ENCODE measurements around the gene AQP12A. TPM values are rescaled to one million over a fixed set of nuclear protein-coding genes. Genes with fewer than 3 reads are reported as not detected.

Gene AQP12A
- polyA plus RNA-seq, 3 donors: 0.19 to 0.47 TPM; not detected in 1

DNA sequence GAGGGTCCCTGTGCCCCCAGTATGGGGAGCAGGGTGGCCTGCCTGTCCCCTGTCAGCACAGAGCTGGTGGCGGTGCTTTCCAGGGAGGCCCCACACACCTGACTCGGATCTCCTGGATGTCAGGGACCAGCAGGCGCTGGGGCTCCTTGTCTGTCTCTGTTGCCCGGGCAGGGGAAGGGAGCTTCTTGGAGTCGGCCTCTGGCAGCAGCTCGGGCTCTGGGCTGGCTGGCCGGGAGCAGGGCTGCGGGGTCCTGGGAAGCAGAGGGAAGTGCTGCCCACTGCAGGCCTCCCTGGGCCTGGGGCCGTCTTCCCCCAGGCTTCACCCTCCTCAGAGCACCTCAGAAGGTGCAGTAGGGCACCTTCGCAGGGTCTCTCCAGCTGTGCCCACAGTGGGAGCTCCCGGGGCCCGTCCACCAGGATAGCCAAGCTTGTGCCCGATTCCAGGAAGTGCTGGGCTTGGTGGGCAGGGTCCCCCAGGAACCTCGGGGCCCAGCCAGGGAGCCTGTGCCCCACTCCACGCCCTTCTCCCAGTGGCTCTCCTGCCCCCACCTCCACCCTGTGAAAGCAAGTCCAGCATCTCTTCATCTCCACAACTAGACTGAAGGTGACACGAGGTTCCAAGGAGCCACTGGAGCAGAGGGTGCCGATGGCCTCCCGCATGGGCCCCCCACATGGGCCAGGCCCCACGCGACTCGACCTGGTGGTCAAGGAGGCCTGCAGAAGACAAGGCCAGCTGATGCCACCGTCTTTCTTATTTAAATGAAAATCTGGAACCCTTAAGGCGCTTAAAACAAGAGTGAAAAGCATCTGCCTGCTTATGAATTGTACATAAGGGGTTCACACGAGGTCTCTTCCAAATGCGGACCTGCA lies 28.2 kb downstream of the AQP12A start:
- DNase-seq (ENCODE audit: low read depth in 3 of 3, low spot score in 2 of 3): no peak

DNA sequence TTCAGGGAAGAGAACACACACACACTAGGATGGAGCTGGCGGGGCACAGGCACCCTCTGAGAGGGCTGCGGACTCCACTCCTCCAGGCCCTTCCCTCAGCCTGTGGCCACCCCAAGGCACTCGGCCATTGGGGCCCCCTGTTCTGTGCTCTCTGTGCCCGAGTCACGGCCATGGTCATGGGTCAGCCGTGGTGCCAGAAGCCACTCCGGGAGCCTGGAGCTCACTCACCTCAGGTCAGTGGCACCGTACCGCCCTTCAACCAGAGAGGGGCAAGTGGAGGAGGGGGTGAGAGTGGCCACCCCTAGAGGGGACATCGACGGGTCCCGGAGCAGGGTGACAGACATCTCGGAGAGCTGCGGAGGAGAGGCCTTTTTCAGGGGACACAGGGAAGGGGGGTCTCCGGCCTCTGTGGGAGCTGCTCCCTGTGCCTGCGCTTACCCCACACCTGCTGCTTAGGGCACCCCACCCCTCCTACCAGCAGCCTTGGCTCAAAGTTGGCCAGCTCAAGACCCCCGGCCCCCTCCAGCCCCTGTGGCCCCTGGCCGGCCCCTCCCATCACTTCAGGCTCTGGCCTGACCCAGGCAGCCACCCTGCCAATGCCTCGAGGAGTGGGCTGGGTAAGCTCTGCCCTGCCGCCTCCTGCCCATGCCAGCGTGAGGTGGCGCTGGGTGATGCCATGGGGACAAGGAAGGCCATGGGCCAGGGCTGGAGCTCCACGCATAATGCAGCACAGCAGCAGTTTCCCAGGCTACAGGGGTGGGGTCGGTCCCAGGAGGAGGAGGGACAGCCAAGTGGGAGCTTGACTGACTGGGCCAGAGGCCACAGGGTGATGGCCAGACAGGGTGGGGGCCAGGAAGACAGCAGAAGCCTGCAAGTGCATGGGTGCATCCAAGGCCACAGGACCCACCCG lies 29.3 kb downstream of the AQP12A start:
- DNase-seq (ENCODE audit: low read depth in 3 of 3, low spot score in 2 of 3): no peak

DNA sequence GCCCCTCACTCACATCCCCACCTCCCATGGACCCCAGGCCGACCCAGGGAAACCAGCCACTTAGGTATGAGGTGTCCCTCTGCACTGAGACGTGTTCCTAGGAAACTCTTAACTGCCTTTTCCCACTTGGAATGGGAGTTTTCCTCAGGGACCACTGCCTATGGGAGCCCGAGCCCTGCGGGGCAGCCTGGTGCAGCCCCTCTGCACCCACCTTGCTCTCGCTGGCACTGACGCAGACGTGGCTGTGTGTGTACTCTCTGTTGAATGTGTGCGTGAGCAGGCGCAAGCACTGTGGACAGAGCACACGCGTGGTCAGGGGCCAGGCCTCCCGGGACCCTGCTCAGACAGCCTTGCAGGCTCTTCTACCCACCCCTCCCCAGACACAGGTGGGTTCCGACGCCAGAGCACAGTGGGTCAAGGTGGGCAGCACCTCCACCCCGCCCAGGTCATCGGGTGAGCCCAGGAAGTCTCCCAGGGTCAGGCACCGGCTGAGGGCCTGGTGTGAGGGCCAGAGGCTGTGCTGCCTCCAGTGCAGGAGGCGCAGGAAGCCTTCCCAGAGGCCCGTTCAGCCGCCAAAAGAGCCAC lies 30.0 kb downstream of the AQP12A start:
- DNase-seq (ENCODE audit: low read depth in 3 of 3, low spot score in 2 of 3): no peak

DNA sequence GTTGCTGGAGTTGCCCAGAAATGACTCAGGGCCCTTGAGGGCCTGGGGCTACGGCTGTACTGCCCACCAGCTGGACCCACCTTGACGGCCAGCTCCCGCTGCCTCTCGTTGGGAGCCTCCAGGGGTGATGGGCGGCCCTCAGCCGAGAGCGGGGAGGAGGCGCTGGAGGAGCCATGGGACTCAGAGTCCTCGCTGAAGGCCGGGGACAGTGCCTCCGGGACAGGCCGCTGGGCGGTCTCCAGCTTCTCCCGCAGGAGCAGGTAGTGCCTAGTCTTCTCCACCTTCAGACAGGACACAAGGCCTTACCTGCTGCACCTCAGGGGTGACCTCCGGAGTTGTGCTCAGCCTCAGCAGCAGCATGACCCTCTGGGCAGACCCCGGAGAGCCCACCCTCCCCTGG lies 30.7 kb downstream of the AQP12A start:
- DNase-seq (ENCODE audit: low read depth in 3 of 3, low spot score in 2 of 3): no peak

DNA sequence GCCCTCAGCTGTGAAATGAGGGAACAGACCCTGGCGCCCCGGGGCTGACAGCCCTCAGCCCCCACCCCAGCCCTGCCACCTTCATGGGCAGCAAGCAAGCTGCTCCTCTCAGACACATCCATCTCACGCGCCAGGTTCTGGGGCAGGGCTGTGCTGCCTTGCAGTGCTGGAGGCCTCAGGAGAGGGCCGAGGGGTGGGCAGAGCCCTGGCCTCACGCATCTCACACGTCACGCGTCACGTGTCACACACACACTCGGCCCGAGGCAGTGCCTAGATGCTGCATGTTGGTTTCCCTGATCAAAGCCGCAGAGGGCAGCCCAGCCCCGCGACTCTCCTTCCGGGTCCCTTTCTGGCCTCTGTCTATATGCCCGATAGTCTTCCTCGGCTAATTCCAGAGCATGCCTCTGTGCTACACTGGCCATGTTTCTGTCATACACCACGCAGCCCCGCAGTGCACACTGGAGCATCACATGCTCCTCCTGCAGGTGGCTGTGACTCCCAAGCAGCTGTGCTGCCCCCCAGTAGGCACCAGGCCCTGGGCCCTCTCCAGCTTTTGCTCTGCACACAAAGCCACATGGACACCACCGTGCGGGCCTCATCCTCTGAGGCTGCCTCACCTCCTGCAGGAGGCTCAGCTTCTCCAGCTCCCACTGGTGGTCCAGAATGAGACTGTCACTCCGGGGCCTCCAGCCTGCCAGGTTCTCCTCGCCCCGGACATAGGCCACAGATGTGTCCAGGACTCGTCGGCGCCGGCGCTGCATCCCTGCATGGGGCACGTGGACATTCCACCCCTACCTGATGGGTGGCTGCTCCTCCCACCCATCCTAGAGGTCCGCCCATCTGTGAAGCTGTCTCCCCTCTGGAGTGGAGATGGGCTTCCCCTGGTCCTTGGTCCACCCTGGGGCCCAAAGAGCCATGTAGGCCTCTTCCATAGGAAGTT lies 31.4 kb downstream of the AQP12A start:
- DNase-seq (ENCODE audit: low read depth in 3 of 3, low spot score in 2 of 3): no peak

DNA sequence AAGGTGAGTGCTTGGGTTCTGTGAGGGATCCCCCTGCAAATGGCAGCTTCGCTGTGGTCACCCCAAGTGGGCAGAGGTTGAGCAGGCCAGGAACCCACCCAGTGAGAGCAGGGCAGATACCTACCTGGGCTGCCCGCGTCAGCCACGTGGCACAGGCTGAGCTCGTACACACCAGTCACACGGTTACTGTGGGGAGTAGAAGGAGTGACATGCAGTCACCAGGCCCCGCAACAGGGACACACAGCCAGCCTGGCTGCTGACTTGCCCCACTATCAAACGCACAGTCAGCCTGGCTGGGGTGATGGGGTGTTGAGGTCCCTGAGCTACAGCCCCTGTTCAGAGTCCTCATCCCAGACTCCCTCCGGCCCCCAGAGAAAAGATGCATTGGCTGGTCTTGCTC lies 32.2 kb downstream of the AQP12A start:
- no peak for DNase-seq (ENCODE audit: low read depth in 3 of 3, low spot score in 2 of 3)

DNA sequence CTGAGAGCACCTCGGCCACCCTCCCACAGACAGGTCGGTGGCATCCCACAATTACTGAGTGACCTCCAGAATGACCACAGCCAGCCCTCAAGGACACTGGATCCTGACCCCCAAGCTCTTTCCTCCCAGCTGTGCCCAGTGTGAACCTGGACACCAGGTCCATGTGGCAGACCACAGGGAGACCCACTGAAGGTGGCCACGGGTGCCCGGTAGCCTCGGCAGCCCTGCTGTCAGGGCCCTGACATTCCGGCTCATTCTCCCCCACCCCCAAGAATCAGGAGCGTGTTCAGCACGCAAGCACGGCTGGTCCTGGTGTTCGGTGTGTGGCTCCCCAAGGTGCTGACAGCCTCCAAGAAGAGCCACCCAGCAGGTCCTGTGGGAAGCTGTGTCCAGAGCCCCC lies 32.8 kb downstream of the AQP12A start:
- DNase-seq (ENCODE audit: low read depth in 3 of 3, low spot score in 2 of 3): no peak

DNA sequence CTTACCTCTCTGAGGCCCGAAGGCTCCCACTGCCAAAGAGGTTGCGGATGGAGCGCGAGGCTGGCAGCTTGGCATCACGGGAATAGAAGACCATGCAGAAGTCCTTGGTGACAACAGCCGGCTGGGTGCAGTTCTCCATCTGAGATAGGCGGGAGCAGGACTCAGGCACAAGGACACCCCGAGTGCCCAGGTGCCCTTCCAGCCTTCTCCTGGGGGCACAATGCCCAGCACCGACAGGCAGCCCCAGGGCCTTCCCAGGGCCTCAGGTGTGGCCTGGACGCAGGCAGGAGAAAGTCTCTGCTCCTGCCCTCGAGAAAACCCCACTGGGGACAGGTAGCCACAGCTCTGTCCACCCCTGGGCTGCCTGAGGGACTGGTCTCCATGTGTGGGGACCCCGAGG lies 33.6 kb downstream of the AQP12A start:
- DNase-seq (ENCODE audit: low read depth in 3 of 3, low spot score in 2 of 3): no peak

DNA sequence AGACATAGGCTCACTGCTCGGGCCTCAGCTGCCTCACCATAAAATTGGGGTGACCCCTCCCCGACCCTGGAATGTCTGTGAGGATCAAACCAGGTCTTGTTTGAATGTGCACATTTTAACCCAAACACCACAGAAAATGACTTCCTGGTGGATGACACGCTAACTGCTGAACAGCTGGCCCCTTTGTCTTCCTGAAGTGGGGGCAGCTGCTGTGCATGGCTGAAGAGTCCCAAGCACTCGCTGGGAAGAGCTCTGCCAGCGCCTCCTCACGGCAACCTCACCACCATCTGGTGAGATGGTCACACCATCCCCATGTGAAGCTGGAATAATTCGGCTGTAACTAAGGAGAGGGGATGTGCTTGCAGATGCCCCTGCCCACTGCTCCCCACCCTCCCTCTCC lies 34.0 kb downstream of the AQP12A start:
- DNase-seq (ENCODE audit: low read depth in 3 of 3, low spot score in 2 of 3): no peak

DNA sequence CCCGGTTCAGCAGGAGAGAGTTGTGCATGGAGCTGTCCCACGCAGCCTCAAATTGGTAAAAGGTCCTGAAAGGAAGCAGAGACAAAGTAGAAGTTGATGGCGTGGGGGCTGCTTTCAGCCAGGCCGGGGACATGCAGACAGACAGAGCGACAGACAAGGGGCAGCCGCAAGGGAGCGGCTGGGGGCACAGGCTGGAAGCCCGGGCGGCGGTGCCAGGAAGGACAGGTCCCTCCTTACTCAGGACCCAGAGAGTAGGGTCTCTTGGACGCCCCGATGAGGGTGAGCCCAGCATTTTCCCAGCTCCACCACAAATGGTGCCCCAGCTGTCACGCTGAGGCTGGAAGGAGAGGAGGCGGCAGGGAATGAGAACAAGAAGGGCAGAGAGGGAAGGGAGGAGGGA lies 35.2 kb downstream of the AQP12A start:
- no peak for DNase-seq (ENCODE audit: low read depth in 3 of 3, low spot score in 2 of 3)

DNA sequence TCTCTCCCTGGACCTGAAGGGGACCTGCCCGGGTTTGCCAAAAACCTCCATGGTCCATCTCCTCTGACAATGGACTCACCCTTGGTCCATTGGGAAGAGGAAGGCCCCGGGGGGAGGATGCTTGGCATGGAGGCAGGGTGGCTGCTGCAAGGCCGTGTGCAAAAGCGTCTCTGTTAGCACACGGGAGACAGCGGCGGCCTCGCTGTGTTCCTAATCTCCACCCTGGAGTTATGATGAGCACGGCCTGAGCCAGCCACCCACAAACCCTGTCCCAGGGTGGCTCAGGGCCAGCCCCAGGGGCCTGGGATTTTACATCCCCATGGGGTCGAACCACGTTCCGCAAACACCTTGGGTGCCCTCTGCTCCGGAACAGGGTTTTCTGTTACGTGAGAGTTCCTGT lies 35.8 kb downstream of the AQP12A start:
- no peak for DNase-seq (ENCODE audit: low read depth in 3 of 3, low spot score in 2 of 3)

DNA sequence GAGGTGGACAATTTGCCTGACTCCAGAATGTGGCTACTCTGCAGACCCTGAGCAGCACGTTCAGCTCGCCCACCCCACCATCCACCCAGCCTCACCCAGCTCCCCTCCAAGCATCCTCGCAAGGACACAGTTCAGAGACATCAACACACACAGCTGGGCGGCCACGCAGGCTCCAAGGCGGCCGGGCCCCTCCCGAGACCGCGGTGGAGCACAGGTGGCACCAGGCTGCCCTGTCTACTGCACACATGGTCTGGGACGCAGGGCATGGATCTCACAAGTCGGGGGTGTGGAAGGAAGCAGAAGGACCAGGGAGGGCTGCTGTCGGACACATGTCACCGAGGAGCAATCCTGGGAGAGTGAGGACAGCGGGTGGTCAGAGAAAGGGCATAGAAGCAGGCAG lies 36.2 kb downstream of the AQP12A start:
- no peak for DNase-seq (ENCODE audit: low read depth in 3 of 3, low spot score in 2 of 3)

DNA sequence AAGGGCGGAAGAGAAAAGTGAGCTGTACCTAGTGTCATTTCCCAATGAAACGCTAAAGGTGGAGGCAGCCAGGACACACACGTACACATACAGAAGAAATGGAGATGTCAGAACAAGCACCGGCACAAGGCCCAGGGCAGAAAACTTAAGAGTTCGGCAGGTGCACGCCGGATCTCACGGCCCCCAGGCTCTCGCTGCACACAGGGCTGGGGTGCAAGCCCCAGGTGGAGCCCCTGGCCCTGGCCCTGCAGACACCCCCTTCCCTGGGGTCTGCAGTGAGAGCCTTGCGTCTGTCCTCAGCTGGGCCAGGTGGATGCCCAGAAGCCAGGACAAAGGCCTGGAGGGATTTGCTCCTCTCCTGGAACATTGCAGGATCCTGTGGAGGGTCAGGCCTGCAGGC lies 36.7 kb downstream of the AQP12A start:
- no peak for DNase-seq (ENCODE audit: low read depth in 3 of 3, low spot score in 2 of 3)

DNA sequence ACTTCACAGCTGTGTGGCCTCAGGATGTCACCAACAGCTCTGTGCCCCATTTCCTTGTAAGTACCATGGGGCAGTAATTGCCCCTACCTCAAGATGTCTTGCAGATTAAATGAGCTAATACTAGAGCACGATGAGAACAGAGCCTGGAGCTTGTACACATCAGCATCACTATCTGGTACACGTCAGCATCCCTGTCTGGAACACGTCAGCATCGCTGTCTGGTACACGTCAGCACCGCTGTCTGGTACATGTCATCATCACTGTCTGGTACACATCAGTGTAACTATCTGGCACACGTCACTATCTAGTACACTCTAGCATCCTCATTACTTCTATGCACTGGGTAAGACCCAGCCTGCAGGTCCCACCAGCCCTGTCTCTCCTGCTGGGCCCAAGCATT lies 37.2 kb downstream of the AQP12A start:
- no peak for DNase-seq (ENCODE audit: low read depth in 3 of 3, low spot score in 2 of 3)

DNA sequence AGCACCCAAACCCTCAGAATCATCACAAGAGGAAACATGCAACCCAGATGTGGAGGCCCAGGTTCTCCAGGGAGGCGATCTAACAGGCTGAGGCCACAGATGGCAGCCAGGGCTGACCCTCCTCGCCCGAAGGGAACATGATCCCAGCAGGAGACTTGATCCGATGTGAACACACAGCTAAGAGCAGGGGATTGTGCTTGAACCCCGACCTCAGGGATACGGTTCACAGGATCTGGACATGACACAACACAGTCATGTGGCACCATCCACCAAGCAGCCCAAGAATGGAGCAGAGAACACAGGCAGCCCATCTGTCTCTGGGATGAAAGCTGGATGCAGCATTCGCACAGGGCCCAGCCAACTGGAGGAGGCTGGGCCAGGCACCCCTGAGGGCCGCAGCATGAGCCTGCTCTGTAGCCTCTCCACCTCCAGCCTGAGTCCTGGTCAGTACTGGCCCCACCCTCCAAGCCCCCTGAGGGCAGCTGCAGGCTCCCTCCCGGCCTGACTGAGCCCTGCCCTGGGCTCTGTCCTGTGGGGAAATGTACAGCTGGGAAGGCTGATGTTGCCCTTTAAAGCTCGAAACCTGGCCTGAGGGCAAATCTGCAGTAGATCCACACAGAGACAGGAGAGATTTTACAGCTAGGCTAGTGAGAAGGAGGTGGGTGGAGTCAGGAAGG lies 39.0 kb downstream of the AQP12A start:
- no peak for DNase-seq (ENCODE audit: low read depth in 3 of 3, low spot score in 2 of 3)

DNA sequence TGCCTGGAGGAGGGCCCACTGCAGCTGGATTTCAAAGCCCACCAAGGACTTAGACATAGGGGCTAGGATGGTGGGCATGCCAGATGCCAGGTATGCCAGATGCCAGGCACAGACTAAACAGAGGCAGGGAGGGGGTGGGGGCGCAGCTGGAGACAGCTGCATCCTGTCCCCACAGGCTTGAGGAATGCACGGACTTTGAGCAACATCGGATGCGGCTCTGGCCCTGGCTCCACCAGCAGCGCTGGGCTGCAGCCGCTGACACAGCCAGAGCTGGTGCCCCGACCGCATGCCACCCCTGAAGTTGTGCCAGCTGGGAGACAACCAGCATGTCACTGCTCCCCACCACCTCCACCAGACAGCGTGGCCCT lies 39.5 kb downstream of the AQP12A start:
- no peak for DNase-seq (ENCODE audit: low read depth in 3 of 3, low spot score in 2 of 3)

DNA sequence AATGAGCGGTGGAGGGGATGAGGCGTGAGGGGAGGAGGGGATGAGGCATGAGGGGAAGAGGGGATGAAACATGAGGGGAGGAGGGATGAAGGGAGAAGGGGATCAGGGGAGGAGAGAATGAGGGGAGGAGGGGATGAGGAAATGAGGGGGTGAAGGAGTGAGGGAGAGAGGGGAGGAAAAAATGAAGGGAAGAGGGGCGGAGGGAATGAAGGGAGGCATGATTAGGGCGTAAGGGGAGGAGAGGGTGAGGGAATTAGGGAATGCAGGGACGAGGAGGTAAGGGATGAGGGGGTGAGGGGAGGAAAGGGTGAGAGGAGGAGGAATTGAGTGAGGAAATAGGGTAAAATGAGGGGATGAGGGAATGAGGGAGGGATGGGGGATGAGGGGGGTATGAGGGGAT lies 40.5 kb downstream of the AQP12A start:
- DNase-seq (ENCODE audit: low read depth in 3 of 3, low spot score in 2 of 3): no peak

DNA sequence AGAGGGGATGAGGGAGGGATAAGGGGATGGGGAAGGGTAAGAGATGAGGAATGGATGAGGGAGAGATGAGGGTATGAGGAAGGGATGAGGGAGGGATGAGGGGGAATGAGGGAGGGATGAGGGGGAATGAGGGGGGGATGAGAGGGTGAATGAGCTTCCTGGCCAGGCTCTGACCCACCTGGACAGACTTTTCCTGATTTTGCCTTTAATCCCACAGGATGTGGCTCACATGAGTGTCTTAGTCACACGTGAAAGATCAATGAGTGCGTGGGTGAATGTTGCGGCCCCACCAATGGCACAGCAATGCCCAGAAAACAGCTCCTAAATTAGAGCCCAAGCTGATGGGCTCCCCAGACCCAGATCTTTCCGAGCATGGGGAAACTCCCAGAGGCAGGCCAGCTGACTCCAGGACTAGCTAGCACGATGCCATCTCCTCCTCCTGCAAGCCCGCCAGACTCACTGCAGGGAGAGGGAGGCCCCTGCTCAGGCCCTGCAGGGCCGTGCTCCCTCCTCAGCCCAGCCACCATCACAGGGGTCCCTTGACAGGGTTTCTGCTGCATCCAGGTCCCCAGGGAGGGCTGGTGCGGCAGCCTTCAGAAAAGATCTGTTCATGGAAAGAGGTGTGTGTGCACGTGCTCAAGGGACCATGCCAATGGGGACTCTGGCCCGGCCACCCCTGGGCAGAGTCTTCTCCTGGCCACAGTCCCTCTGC lies 41.4 kb downstream of the AQP12A start:
- DNase-seq (ENCODE audit: low read depth in 3 of 3, low spot score in 2 of 3): no peak

DNA sequence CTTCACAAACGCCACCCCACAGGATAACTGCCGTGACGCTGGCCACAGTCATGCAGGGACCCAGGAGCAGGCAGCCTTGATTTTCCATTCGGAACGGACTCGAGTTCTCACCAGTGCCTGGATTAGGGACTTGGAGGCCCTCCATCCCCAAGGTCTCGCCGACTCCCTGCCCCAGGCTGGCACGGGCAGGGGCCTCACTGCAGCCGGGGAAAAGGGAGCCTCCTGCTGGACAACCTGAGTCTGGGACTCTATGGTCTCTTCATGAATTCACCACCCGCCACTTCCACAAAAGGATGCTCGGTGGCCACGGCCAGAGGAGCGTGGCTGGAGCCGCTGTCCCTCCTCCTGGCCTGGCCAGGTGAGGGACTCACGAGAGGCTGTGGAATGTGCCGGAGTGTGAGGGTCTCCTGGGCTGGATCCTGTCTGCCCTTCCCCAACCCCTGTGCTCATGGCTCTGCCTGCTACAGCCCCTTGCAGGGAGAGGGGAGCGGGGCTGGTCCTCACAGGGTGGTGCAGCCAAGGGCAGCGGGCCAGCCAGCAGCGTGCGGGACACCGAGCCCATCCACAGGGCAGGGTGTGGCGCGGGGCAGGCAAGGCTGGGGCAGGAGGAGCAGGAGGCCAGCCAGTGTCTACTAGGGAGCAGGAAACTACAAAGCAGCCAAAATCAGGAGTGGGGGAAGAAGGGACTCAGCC lies 42.3 kb downstream of the AQP12A start:
- no peak for DNase-seq (ENCODE audit: low read depth in 3 of 3, low spot score in 2 of 3)
